ENCODE data around the gene VIP. TPM values are rescaled to one million over a fixed set of nuclear protein-coding genes. Genes with fewer than 3 reads are reported as not detected.

VIP gene
- total RNA-seq, 1 experiment from 2014 or later, result not detected

- H3K36me3 ChIP-seq (ENCODE audit: control insufficient read depth, insufficient read depth, low read length), result no peaks in the 10 kb centered on the region
- no peak for TF ChIP-seq TCF7L2 (IDR thresholded peaks at IDR 0.05; ENCODE audit: low read depth, low read length)
- TF ChIP-seq SIN3A (IDR thresholded peaks at IDR 0.05; ENCODE audit: borderline replicate concordance, insufficient read depth, low read depth, low read length), result no peak
- TF ChIP-seq POLR2AphosphoS5 (IDR thresholded peaks at IDR 0.05; ENCODE audit: low read depth, low read length), result no peak
- no peak for TF ChIP-seq CTCF (IDR thresholded peaks at IDR 0.05)
- TF ChIP-seq REST (IDR thresholded peaks at IDR 0.05; ENCODE audit: insufficient read depth in 1 of 2, low read depth in 2 of 2, low read length in 1 of 2), result no peak
- no peaks in the 10 kb centered on the region for H3K4me1 ChIP-seq (ENCODE audit: control insufficient read depth, insufficient read depth, low read length)
- in situ Hi-C loops (cut with HindIII; ENCODE audit: low pct_unique_long_range_greater_than_20kb, low sequenced_read_pairs) (no loop called here), intact Hi-C loops (cut with micrococcal nuclease; ENCODE audit: unreplicated experiment) (no loop called here)
- H3K27me3 ChIP-seq (ENCODE audit: control insufficient read depth, insufficient read depth, low read length), result no peaks in the 10 kb centered on the region
- ChIA-PET CTCF (no interaction called here), POLR2A (no interaction called here)
- ATAC-seq (no peak), DNase-seq (ENCODE audit: low read depth, low spot score) (no peak)
- no peaks in the 10 kb centered on the region for H3K9me3 ChIP-seq (ENCODE audit: control insufficient read depth, insufficient read depth, low read depth, low read length)
- BruUV-seq (replicated peaks), result no TSS peak
- no peak overlapping the region for H3K4me3 ChIP-seq (ENCODE audit: low read depth in 2 of 2, low read length in 2 of 2)
- H3K27ac ChIP-seq (ENCODE audit: low read length), result no peak overlapping the region
Observed at GRCh38 chr6:152783217-152783878, 32.8 kb downstream of the VIP start.

DNA sequence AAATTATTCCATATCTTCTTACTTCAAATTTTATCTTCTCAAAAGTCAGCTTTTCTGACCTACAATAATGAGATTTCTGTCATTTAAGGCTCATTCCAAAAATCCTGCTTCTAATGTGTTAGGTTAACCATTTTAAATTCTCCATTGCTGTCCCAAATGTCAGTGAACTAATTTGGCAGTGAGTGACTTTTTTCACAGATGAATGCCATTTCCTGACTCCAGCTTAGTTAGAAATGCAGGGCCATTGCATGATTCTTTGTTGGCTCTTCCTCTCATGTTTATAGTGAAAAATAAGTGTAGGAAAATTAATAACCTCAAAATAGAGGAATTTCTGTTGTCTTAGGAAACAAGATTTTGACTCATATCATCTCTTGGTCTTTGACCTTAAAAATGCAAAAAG, 44.1 kb downstream of the VIP start:
- ChIA-PET CTCF (no interaction called here), POLR2A (no interaction called here)
- TF ChIP-seq SIN3A (IDR thresholded peaks at IDR 0.05; ENCODE audit: borderline replicate concordance, insufficient read depth, low read depth, low read length), result no peak
- no peak for TF ChIP-seq CTCF (IDR thresholded peaks at IDR 0.05)
- no peak for TF ChIP-seq REST (IDR thresholded peaks at IDR 0.05; ENCODE audit: insufficient read depth in 1 of 2, low read depth in 2 of 2, low read length in 1 of 2)
- no peak for TF ChIP-seq POLR2AphosphoS5 (IDR thresholded peaks at IDR 0.05; ENCODE audit: low read depth, low read length)
- TF ChIP-seq TCF7L2 (IDR thresholded peaks at IDR 0.05; ENCODE audit: low read depth, low read length), result no peak

More for the DNA sequence above, 44.1 kb downstream of the VIP start:
- Histone ChIP-seq H3K4me1 (ENCODE audit: control insufficient read depth, insufficient read depth, low read length) (no peaks in the 10 kb centered on the region), H3K27me3 (ENCODE audit: control insufficient read depth, insufficient read depth, low read length) (no peaks in the 10 kb centered on the region), H3K4me3 (ENCODE audit: low read depth in 2 of 2, low read length in 2 of 2) (no peak overlapping the region), H3K9me3 (ENCODE audit: control insufficient read depth, insufficient read depth, low read depth, low read length) (no peaks in the 10 kb centered on the region), H3K36me3 (ENCODE audit: control insufficient read depth, insufficient read depth, low read length) (no peaks in the 10 kb centered on the region), H3K27ac (ENCODE audit: low read length) (no peak overlapping the region)
- ATAC-seq, result no peak
- BruUV-seq (replicated peaks), result no TSS peak
- in situ Hi-C loops (cut with HindIII; ENCODE audit: low pct_unique_long_range_greater_than_20kb, low sequenced_read_pairs) (no loop called here), intact Hi-C loops (cut with micrococcal nuclease; ENCODE audit: unreplicated experiment) (no loop called here)
- DNase-seq (ENCODE audit: low read depth, low spot score), result no peak
